Measurements from ENCODE around the gene PCSK6. TPM values are rescaled to one million over a fixed set of nuclear protein-coding genes. Genes with fewer than 3 reads are reported as not detected.
A peak's percentile ranks its signal among the peaks of the same experiment; 100 is the strongest.

Gene PCSK6
- under 1 TPM; 0.74 to 0.95 TPM for total RNA-seq
- polyA plus RNA-seq = 1.7 TPM

DNA sequence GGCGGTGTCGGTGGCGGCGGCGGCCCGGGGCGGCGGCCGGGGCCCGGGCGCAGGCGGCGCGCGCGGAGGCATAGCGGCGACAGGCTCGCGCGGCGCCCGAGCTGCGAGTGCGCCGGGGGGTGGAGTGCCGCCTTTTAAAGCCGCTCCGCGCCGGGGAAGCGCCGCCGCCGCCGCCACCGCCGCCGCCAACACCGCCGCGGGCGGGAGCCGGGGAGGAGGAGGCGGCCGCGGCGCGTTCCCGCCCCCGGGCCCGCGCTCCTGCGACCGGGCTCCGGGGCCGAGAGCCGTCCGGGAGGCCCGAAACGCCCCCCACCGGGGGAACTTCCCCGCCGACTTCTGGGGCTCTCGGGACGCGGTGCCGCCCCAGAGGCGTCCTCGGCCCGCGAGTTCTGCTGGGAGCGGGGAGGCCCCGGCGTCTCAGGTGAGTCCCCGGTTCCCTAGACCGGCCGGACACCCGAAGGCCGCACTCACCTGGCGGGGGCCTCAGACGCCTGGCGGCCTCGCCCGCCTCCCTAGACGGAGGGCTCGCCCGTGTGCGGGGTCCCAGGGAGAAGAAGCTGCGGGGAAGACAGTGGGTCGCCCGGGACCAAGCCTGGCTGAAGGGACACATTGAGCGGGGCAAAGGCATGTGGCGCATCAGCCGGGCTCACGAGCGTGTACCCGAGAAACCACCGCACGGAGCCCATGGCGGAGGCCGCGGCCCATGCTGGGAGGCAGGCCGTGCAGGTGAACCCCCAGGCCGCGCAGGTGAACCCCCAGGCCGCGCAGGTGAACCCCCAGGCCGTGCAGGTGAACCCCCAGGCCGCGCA lies at the start of gene PCSK6:
PCSK6 (minus strand) TSS at position 109 of the 809 bp plus-strand sequence; CDS start at position 72, 37 bp downstream.
- no peaks in the 10 kb centered on the region for H3K36me3 Mint-ChIP-seq

DNA sequence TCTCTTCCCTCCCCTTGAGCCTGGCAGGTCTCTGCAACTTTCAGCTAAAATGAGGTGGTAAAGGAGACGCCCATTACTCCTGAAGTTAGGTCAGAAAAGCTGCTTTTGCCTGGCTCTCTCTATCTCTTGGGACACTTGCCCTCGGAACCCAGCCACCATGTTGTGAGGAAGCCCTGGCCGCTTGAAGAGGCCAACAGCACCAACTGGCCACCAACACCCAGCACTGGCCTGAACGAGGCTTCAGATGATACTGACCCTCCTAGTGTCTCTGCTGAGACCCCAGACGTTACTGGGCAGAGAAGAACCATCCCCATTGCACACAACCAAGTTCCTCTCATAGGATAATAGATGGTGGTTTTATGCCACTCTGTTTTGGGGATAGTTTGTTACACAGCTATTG lies 49.5 kb upstream of the PCSK6 start:
- no peaks in the 10 kb centered on the region for H3K36me3 Mint-ChIP-seq
- Histone ChIP-seq H3K27ac (ENCODE audit: low read depth, low read length) (no peak overlapping the region), H3K27me3 (ENCODE audit: insufficient read depth, low read length, poor library complexity, severe bottlenecking) (no peaks in the 10 kb centered on the region), H3K9me3 (ENCODE audit: low read length) (no peaks in the 10 kb centered on the region), H3K36me3 (ENCODE audit: insufficient read depth, low read length) (no peaks in the 10 kb centered on the region), H3K4me3 (ENCODE audit: low read length) (no peak overlapping the region), H3K4me1 (ENCODE audit: insufficient read depth, low read length) (no peaks in the 10 kb centered on the region)
- POLR2A ChIA-PET = no interaction called here
- CTCF ChIA-PET = no interaction called here
- no peaks in the 10 kb centered on the region for H3K9me3 Mint-ChIP-seq
- H3K27me3 Mint-ChIP-seq = peaks cover 5% of the 10 kb centered on the region in 2 donors
- H3K27ac Mint-ChIP-seq = no peak overlapping the region
- no peaks in the 10 kb centered on the region for H3K4me1 Mint-ChIP-seq
- H3K4me3 Mint-ChIP-seq = no peak overlapping the region
- no peak for DNase-seq

More for the DNA sequence above, at the start of gene PCSK6:
- Histone ChIP-seq H3K27me3 (ENCODE audit: insufficient read depth, low read length, poor library complexity, severe bottlenecking) (no peaks in the 10 kb centered on the region), H3K4me3 (ENCODE audit: low read length) (no peak within 1 kb of the TSS), H3K4me1 (ENCODE audit: insufficient read depth, low read length) (no peaks in the 10 kb centered on the region), H3K27ac (ENCODE audit: low read depth, low read length) (peak within 1 kb of the TSS; percentile 38), H3K36me3 (ENCODE audit: insufficient read depth, low read length) (no peaks in the 10 kb centered on the region), H3K9me3 (ENCODE audit: low read length) (no peaks in the 10 kb centered on the region)
- H3K9me3 Mint-ChIP-seq = no peaks in the 10 kb centered on the region
- no peak for DNase-seq
- peak within 1 kb of the TSS in 2 of 7 donors; percentile 19 to 46 for H3K4me3 Mint-ChIP-seq
- POLR2A ChIA-PET = no interaction called here
- CTCF ChIA-PET = no interaction called here
- H3K27me3 Mint-ChIP-seq = peaks cover 20 to 49% of the 10 kb centered on the region in 2 donors
- H3K4me1 Mint-ChIP-seq = peaks cover 0 to 7% (median 4%) of the 10 kb centered on the region in 3 donors
- H3K27ac Mint-ChIP-seq = no peak within 1 kb of the TSS

DNA sequence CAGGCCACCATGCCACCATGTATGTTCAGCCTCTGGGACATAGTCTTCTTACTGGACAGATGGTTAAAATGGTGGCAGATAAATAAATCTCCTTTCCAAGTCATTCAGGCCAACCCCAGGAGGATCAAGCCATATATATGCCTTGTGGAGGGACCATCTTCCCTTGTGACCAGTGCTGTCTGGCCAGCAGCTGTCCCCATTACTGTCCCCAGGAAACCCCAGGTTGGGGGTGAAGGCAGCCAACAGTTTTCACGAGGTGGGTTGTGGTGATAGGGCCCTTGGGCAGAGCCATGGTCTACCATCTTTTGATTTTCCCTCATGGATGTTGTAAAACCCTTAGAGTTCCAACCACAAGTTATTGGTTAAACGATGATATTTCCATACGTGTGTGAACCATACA lies 48.7 kb upstream of the PCSK6 start:
- H3K4me3 Mint-ChIP-seq = no peak overlapping the region
- no peaks in the 10 kb centered on the region for H3K4me1 ChIP-seq (ENCODE audit: insufficient read depth, low read length)
- peaks cover 5 to 6% of the 10 kb centered on the region in 2 donors for H3K27me3 Mint-ChIP-seq
- H3K27me3 ChIP-seq (ENCODE audit: insufficient read depth, low read length, poor library complexity, severe bottlenecking) = no peaks in the 10 kb centered on the region
- no peaks in the 10 kb centered on the region for H3K36me3 ChIP-seq (ENCODE audit: insufficient read depth, low read length)
- ChIA-PET POLR2A (no interaction called here), CTCF (no interaction called here)
- H3K27ac ChIP-seq (ENCODE audit: low read depth, low read length) = no peak overlapping the region
- DNase-seq = no peak
- H3K4me1 Mint-ChIP-seq = no peaks in the 10 kb centered on the region
- H3K4me3 ChIP-seq (ENCODE audit: low read length) = no peak overlapping the region
- no peaks in the 10 kb centered on the region for H3K9me3 Mint-ChIP-seq
- no peaks in the 10 kb centered on the region for H3K9me3 ChIP-seq (ENCODE audit: low read length)
- no peaks in the 10 kb centered on the region for H3K36me3 Mint-ChIP-seq
- no peak overlapping the region for H3K27ac Mint-ChIP-seq

DNA sequence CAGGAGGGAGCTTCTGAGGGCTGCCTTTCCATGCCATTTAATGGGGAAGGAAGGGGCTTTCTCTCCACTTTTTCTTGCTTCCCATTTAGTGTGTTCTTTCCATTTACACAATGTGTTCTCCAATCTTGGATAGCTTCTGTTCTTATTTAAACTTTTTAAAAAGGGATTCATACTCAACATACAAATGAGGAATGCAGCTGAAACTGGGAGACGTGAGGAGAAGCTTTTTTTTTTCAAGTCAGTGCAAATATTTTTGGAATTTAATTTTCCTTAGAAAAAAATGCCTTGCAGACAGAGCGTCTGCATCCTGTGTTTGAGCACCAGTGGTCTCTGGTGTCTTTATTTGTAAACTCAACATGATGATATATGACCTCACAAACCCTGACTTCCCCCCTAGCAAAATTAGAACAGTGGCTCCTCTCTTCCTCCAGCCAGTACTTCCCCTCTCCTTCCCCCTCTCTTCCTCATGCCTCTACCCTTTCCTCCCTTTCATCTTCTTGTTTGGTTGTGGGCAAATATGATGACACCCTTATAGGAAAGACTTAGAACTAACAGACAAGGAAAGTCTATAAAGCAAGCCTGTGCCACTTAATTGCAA lies 48.1 kb upstream of the PCSK6 start:
- H3K27me3 Mint-ChIP-seq = peaks cover 5 to 10% of the 10 kb centered on the region in 2 donors
- Histone ChIP-seq H3K9me3 (ENCODE audit: low read length) (no peaks in the 10 kb centered on the region), H3K27ac (ENCODE audit: low read depth, low read length) (no peak overlapping the region), H3K4me3 (ENCODE audit: low read length) (no peak overlapping the region), H3K36me3 (ENCODE audit: insufficient read depth, low read length) (no peaks in the 10 kb centered on the region), H3K4me1 (ENCODE audit: insufficient read depth, low read length) (no peaks in the 10 kb centered on the region), H3K27me3 (ENCODE audit: insufficient read depth, low read length, poor library complexity, severe bottlenecking) (no peaks in the 10 kb centered on the region)
- H3K27ac Mint-ChIP-seq = no peak overlapping the region
- ChIA-PET CTCF (no interaction called here), POLR2A (no interaction called here)
- DNase-seq = no peak
- no peak overlapping the region for H3K4me3 Mint-ChIP-seq
- no peaks in the 10 kb centered on the region for H3K9me3 Mint-ChIP-seq
- no peaks in the 10 kb centered on the region for H3K36me3 Mint-ChIP-seq
- no peaks in the 10 kb centered on the region for H3K4me1 Mint-ChIP-seq

DNA sequence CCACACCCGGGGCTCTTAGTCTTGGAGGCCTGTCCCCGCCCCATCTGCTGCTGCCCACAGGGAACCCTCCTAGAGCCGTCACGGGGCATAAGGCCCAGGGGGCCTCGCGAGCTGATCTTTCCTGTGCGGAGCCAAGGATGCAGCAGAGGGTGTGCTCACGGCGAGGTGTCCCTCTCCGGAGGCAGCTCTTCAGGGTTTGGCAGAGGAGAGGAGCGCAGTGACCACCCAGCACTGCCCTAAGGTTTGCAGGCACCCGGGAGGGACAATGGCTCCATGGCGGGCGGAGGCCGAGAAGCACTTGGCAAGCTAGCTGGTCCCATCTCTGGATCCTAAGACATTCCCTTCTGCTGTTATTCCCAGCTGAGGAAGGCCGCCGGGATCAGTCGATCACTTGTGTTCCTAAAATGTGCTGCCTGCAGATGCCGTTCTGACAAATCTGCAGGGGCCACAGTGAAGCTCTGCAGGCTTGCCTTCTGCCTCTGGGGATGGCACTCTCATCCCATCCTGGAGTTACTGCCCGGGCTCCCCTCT lies 47.4 kb upstream of the PCSK6 start:
- H3K36me3 ChIP-seq (ENCODE audit: insufficient read depth, low read length) = no peaks in the 10 kb centered on the region
- no peaks in the 10 kb centered on the region for H3K36me3 Mint-ChIP-seq
- H3K27ac ChIP-seq (ENCODE audit: low read depth, low read length) = no peak overlapping the region
- no peaks in the 10 kb centered on the region for H3K27me3 ChIP-seq (ENCODE audit: insufficient read depth, low read length, poor library complexity, severe bottlenecking)
- H3K4me3 Mint-ChIP-seq = no peak overlapping the region
- H3K9me3 ChIP-seq (ENCODE audit: low read length) = no peaks in the 10 kb centered on the region
- no peaks in the 10 kb centered on the region for H3K9me3 Mint-ChIP-seq
- CTCF ChIA-PET = no interaction called here
- H3K27ac Mint-ChIP-seq = no peak overlapping the region
- H3K4me1 Mint-ChIP-seq = no peaks in the 10 kb centered on the region
- H3K4me3 ChIP-seq (ENCODE audit: low read length) = no peak overlapping the region
- peaks cover 3 to 14% of the 10 kb centered on the region in 2 donors for H3K27me3 Mint-ChIP-seq
- H3K4me1 ChIP-seq (ENCODE audit: insufficient read depth, low read length) = no peaks in the 10 kb centered on the region
- DNase-seq = no peak
- POLR2A ChIA-PET = no interaction called here

DNA sequence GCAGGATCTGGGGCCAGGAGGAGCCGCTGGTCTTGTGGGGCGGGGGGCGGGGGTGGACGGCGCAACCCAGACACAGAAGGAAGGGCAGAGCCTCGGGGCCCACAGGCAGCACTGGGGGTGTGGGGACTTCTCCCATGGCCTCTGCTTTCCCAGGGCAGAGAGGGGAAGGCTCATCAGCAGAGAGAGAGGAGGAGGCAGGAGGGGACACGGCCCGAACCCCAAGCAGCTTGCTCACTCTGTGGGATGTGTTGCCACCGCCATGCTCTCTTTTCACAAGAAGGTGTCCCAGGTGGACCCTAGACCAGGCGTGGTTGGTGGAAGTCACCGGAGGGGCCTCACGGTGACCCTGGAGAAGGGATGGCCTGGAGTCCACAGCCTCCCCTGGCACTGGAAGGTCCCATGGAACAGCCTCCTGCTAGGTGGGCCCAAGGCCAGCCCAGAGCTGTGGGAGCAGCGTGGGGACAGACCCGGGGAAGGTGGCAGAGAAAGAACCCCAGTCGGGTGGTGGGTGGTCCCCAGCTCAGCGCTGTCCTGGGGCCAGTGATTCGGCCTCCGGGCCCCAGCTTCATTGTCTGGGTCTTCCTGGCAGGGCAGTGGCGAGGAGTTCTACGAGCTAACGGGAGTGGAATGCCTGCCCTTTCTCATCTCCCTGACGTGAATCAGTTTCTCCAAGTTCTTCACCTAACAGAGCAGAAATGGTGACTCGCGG lies 46.8 kb upstream of the PCSK6 start:
- no peak for DNase-seq

DNA sequence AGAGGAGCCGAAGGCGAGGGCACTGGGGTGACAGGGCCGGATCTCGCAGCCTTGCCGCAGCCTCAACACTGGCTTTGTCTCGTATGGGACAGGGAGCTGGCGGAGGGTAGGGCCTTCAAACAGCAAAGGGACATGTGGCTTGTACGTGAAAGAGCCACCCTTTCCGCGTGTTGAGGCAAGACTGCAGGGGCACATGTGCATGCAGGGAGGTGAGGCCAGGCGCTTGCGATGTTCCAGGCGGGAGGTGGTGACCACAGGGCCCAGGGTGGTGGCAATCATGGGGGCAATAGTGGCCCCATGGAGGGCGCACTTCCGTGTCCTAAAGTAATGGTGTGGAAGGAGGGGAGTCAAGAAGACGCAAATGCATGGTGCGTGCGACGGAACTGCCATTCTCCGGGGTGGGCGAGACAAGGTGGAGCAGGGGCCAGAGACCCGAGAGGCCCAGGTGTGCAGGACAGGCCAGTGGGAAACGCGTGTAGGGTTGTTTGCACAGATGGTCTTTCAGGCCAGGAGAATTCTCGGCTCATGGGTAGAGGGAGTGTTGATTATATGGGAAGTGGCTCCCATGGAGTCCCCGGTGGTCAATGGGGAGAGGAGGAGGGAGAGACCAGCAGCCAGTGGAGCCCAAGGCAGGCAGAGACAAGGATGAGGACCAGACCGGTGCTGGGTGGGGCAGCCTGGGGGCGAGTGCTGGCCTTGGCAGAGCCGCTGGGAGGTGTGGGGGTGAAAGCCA lies 45.8 kb upstream of the PCSK6 start:
- no peaks in the 10 kb centered on the region for H3K9me3 Mint-ChIP-seq
- no peak overlapping the region for H3K27ac ChIP-seq (ENCODE audit: low read depth, low read length)
- DNase-seq = no peak
- no peak overlapping the region for H3K4me3 ChIP-seq (ENCODE audit: low read length)
- no peak overlapping the region for H3K27ac Mint-ChIP-seq
- H3K36me3 Mint-ChIP-seq = no peaks in the 10 kb centered on the region
- ChIA-PET POLR2A (no interaction called here), CTCF (no interaction called here)
- H3K27me3 ChIP-seq (ENCODE audit: insufficient read depth, low read length, poor library complexity, severe bottlenecking) = no peaks in the 10 kb centered on the region
- H3K36me3 ChIP-seq (ENCODE audit: insufficient read depth, low read length) = no peaks in the 10 kb centered on the region
- H3K4me3 Mint-ChIP-seq = no peak overlapping the region
- peaks cover 1 to 14% of the 10 kb centered on the region in 2 donors for H3K27me3 Mint-ChIP-seq
- H3K9me3 ChIP-seq (ENCODE audit: low read length) = no peaks in the 10 kb centered on the region
- no peaks in the 10 kb centered on the region for H3K4me1 ChIP-seq (ENCODE audit: insufficient read depth, low read length)
- no peaks in the 10 kb centered on the region for H3K4me1 Mint-ChIP-seq

More for the DNA sequence above, 46.8 kb upstream of the PCSK6 start:
- H3K36me3 Mint-ChIP-seq = no peaks in the 10 kb centered on the region
- H3K9me3 ChIP-seq (ENCODE audit: low read length) = no peaks in the 10 kb centered on the region
- no peak overlapping the region for H3K27ac ChIP-seq (ENCODE audit: low read depth, low read length)
- ChIA-PET POLR2A (no interaction called here), CTCF (no interaction called here)
- H3K36me3 ChIP-seq (ENCODE audit: insufficient read depth, low read length) = no peaks in the 10 kb centered on the region
- no peak overlapping the region for H3K27ac Mint-ChIP-seq
- no peaks in the 10 kb centered on the region for H3K4me1 ChIP-seq (ENCODE audit: insufficient read depth, low read length)
- no peak overlapping the region for H3K4me3 Mint-ChIP-seq
- H3K4me3 ChIP-seq (ENCODE audit: low read length) = no peak overlapping the region
- H3K27me3 ChIP-seq (ENCODE audit: insufficient read depth, low read length, poor library complexity, severe bottlenecking) = no peaks in the 10 kb centered on the region
- H3K27me3 Mint-ChIP-seq = peaks cover 1 to 14% of the 10 kb centered on the region in 2 donors
- no peaks in the 10 kb centered on the region for H3K4me1 Mint-ChIP-seq
- no peaks in the 10 kb centered on the region for H3K9me3 Mint-ChIP-seq

All from CD8-positive, alpha-beta memory T cell (primary cell).